B cell (primary cell): ENCODE measurements around the gene DAW1. TPM values are rescaled to one million over a fixed set of nuclear protein-coding genes. Genes with fewer than 3 reads are reported as not detected.

Experiments used
- ATAC-seq: fragments of 200-7000 bp; cut with Tn5 transposase; one replicate; pipeline ENCODE4 v1.10.0; 2021; ENCODE audit warnings: low read depth, mild to moderate bottlenecking, moderate number of reproducible peaks, moderate library complexity
- CTCF ChIA-PET: fragments of 350-600 bp; sonication (Branson Sonifier 250); formaldehyde crosslinking; loops from one replicate; lab custom pipeline; 2021; ENCODE audit warnings: antibody characterized with exemption, inconsistent platforms; lab: Charles Lee
- POLR2A ChIA-PET: fragments of 350-600 bp; sonication (Branson Sonifier 250); formaldehyde crosslinking; loops from one replicate; lab custom pipeline; 2021; ENCODE audit warnings: antibody characterized with exemption; lab: Charles Lee
- DNase-seq: peaks from one replicate; pipeline ENCODE4 v3.0.0; 2013
- H2AFZ ChIP-seq: 2 replicates; pipeline ENCODE4 v1.6.1; 2012; ENCODE audit warnings: mild to moderate bottlenecking, low read depth, low read length; ENCODE audit not compliant: insufficient read depth, poor library complexity, severe bottlenecking
- H3K27ac ChIP-seq, 2 donors: 1 replicate in 1 of 2; 2 replicates in 1 of 2; pipeline ENCODE4 v1.5.1; 2012 to 2013; ENCODE audit warnings: low read length in 2 of 2, mild to moderate bottlenecking in 2 of 2, moderate library complexity in 1 of 2
- H3K27me3 ChIP-seq, 4 experiments: fragments of 200-600 bp in 1 of 4; sonication (generic) in 1 of 4; replicated peaks in 1 of 4; 1 replicate in 2 of 4; 2 replicates in 2 of 4; pipeline versions ENCODE4 v1.6.1 to v1.7.0; 2013 to 2016; ENCODE audit warnings: low read length in 3 of 4, mild to moderate bottlenecking in 2 of 4, mixed read lengths in 1 of 4, moderate library complexity in 1 of 4; ENCODE audit not compliant: insufficient read depth in 4 of 4, control insufficient read depth in 3 of 4; ENCODE audit errors: control extremely low read depth in 1 of 4
- H3K36me3 ChIP-seq, 2 experiments: replicated peaks in 1 of 2; 1 replicate in 1 of 2; 2 replicates in 1 of 2; pipeline versions ENCODE4 v1.6.1 to v1.7.1; 2013; ENCODE audit warnings: low read length in 1 of 2; ENCODE audit not compliant: insufficient read depth in 2 of 2, control insufficient read depth in 1 of 2; ENCODE audit errors: control extremely low read depth in 1 of 2, extremely low read depth in 1 of 2
- H3K4me1 ChIP-seq, 2 donors: fragments of 200-600 bp in 1 of 2; sonication (generic) in 1 of 2; 1 replicate in 1 of 2; 2 replicates in 1 of 2; pipeline versions ENCODE4 v1.5.1 to v1.6.1; 2013 to 2017; ENCODE audit warnings: low read length in 2 of 2; ENCODE audit not compliant: control insufficient read depth in 2 of 2, insufficient read depth in 2 of 2
- H3K4me2 ChIP-seq: replicated peaks from 2 replicates; pipeline ENCODE3; 2012; ENCODE audit warnings: mild to moderate bottlenecking, low read depth, low read length; ENCODE audit not compliant: poor library complexity, severe bottlenecking
- H3K4me3 ChIP-seq, 5 experiments: fragments of 200-600 bp in 1 of 5; sonication (generic) in 1 of 5; 1 replicate in 3 of 5; 2 replicates in 2 of 5; pipeline versions ENCODE4 v1.5.1 to v1.7.0; 2011 to 2016; ENCODE audit warnings: low read length in 4 of 5, mild to moderate bottlenecking in 4 of 5, low read depth in 2 of 5, control low read depth in 1 of 5, moderate library complexity in 1 of 5; ENCODE audit not compliant: insufficient read depth in 1 of 5; ENCODE audit errors: control extremely low read depth in 1 of 5, extremely low read depth in 1 of 5
- H3K79me2 ChIP-seq: fragments of 200-600 bp; sonication (generic); one replicate; pipeline ENCODE4 v1.6.0; 2016; ENCODE audit warnings: low read length; ENCODE audit not compliant: control insufficient read depth, insufficient read depth
- H3K9ac ChIP-seq: fragments of 200-600 bp; sonication (generic); 2 replicates; pipeline ENCODE4 v1.6.1; 2017; ENCODE audit warnings: mild to moderate bottlenecking, low read length, moderate library complexity
- H3K9me3 ChIP-seq, 3 donors: one replicate each; pipeline versions ENCODE4 v1.6.1 to v1.7.1; 2013; ENCODE audit warnings: low read length in 2 of 3; ENCODE audit not compliant: control insufficient read depth in 2 of 3, insufficient read depth in 1 of 3; ENCODE audit errors: control extremely low read depth in 1 of 3
- H4K20me1 ChIP-seq: 2 replicates; pipeline ENCODE4 v1.6.0; 2012; ENCODE audit warnings: mild to moderate bottlenecking, low read length; ENCODE audit not compliant: insufficient read depth, control insufficient read depth, poor library complexity, severe bottlenecking
- H3K27ac Mint-ChIP-seq: one replicate; pipeline ENCODE4 v1.8.0; 2021; ENCODE audit warnings: mixed read lengths
- H3K27me3 Mint-ChIP-seq: one replicate; pipeline ENCODE4 v1.8.0; 2021; ENCODE audit warnings: mixed read lengths
- H3K4me1 Mint-ChIP-seq: one replicate; pipeline ENCODE4 v1.8.0; 2021; ENCODE audit warnings: mixed read lengths
- H3K4me3 Mint-ChIP-seq: one replicate; pipeline ENCODE4 v1.8.0; 2021; ENCODE audit warnings: mixed read lengths
- H3K9me3 Mint-ChIP-seq: one replicate; pipeline ENCODE4 v1.8.0; 2022; ENCODE audit warnings: mixed read lengths; ENCODE audit not compliant: insufficient read depth
- EZH2 ChIP-seq: IDR thresholded peaks from 2 replicates; pipeline ENCODE4 v1.6.1; 2012; ENCODE audit warnings: borderline replicate concordance, low read depth, mild to moderate bottlenecking, moderate library complexity, low read length; ENCODE audit not compliant: insufficient read depth, poor library complexity, severe bottlenecking
- WGBS: methylation state at CpG from one replicate; pipeline ENCODE4 v1.1.5; 2013; ENCODE audit warnings: missing lambda C conversion rate; ENCODE audit not compliant: insufficient coverage; 5-methylcytosine and 5-hydroxymethylcytosine counted together
- intact Hi-C: fragments of 100-400 bp; cut with micrococcal nuclease; formaldehyde crosslinking; loops from one replicate; pipeline ENCODE4 v1.10.0; 2022
- polyA plus RNA-seq: library from polyadenylated mRNA; depleted of rRNA; stranded (reverse); fragments of >200 nt; gene quantifications from 2 replicates; pipeline ENCODE4 v1.2.3, GENCODE V29; 2012
- total RNA-seq, 2 donors: library from RNA; stranded (reverse); fragments of 120-200 nt in 1 of 2; gene quantifications; 1 replicate in 1 of 2; 2 replicates in 1 of 2; pipeline versions ENCODE4 v1.2.3 to v1.2.4, GENCODE V29; 2013 to 2022
- TF ChIP-seq, protein P1 (sequence below): fragments of 200-600 bp; IDR thresholded peaks from one replicate; pipeline ENCODE4 v1.8.0; 2022; ENCODE audit warnings: antibody characterized with exemption, mild to moderate bottlenecking

DAW1 gene
- total and polyA plus RNA-seq, 2 donors (not counting 1 experiment from before 2014, with no cell fraction given): not detected

DNA sequence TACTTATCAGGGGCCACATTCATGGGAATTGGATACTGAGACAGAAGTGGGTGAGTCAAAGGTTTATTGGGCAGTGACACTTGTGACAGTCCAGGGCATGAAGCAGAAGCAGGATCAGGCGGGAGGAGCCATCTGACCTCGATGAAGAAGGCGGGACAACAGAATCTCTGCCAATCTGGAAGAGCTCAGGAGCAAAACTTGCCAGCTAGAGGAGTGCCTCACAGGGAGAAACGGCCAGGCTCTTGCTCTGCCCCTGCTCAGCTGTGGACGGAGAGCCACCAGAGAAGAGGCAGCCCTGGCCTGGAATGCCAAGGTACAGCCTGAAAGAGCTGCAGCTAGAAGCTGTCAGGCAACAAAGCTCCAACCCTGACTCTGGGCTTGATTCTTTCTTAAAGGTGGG lies 16.9 kb downstream of the DAW1 start:
- Histone ChIP-seq H3K36me3 (no peaks in the 10 kb centered on the region), H3K9me3 (no peaks in the 10 kb centered on the region), H3K9ac (no peak overlapping the region), H3K4me3 (no peak overlapping the region), H2AFZ (no peak overlapping the region), H3K27me3 (no peaks in the 10 kb centered on the region), H3K4me2 (no peak overlapping the region), H3K4me1 (no peaks in the 10 kb centered on the region), H3K27ac (no peak overlapping the region), H3K79me2 (no peaks in the 10 kb centered on the region), H4K20me1 (no peaks in the 10 kb centered on the region)
- no peak overlapping the region for H3K27ac Mint-ChIP-seq
- CTCF ChIA-PET: interaction anchor here (0.5 to 2.0 kb wide), 4 partner anchors 9 to 1582 kb away, joined by 3 to 6 read pairs (median 4); no protein-coding TSS in a partner anchor
- H3K4me1 Mint-ChIP-seq: no peaks in the 10 kb centered on the region
- H3K9me3 Mint-ChIP-seq: no peaks in the 10 kb centered on the region
- DNase-seq: no peak
- intact Hi-C loops: no loop called here
- TF ChIP-seq, protein P1, sequence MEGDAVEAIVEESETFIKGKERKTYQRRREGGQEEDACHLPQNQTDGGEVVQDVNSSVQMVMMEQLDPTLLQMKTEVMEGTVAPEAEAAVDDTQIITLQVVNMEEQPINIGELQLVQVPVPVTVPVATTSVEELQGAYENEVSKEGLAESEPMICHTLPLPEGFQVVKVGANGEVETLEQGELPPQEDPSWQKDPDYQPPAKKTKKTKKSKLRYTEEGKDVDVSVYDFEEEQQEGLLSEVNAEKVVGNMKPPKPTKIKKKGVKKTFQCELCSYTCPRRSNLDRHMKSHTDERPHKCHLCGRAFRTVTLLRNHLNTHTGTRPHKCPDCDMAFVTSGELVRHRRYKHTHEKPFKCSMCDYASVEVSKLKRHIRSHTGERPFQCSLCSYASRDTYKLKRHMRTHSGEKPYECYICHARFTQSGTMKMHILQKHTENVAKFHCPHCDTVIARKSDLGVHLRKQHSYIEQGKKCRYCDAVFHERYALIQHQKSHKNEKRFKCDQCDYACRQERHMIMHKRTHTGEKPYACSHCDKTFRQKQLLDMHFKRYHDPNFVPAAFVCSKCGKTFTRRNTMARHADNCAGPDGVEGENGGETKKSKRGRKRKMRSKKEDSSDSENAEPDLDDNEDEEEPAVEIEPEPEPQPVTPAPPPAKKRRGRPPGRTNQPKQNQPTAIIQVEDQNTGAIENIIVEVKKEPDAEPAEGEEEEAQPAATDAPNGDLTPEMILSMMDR: no peak
- no peak for TF ChIP-seq EZH2
- WGBS: 72% methylated on average over 4 of the region's 5 CpGs
- H3K4me3 Mint-ChIP-seq: no peak overlapping the region
- POLR2A ChIA-PET: no interaction called here
- peaks cover 10% of the 10 kb centered on the region for H3K27me3 Mint-ChIP-seq
- ATAC-seq: no peak

DNA sequence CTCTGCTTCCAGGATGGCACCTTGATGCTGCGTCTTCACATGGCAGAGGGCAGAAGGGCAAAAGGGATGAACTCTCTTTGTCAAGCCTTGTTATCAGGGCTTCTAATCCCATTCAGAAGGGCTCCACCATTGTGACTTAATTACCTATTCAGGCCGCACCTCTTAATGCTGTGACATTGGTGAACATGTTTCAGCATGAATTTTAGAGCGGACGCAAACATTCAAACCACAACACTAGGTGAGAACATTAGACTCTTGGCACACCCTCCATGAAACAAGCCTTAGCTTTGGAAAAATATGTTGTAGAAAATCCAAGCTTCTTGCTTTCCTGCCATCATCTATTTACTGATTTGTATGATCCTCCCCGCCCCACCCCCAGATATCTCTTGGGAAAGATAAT lies 17.9 kb downstream of the DAW1 start:
- no peak overlapping the region for H3K27ac Mint-ChIP-seq
- Histone ChIP-seq H3K4me1 (no peaks in the 10 kb centered on the region), H3K4me3 (no peak overlapping the region), H2AFZ (no peak overlapping the region), H3K27ac (no peak overlapping the region), H3K27me3 (no peaks in the 10 kb centered on the region), H3K9ac (no peak overlapping the region), H3K9me3 (no peaks in the 10 kb centered on the region), H3K36me3 (no peaks in the 10 kb centered on the region), H3K4me2 (no peak overlapping the region), H3K79me2 (no peaks in the 10 kb centered on the region), H4K20me1 (no peaks in the 10 kb centered on the region)
- ATAC-seq (no peak), DNase-seq (no peak)
- intact Hi-C loops: no loop called here
- H3K4me1 Mint-ChIP-seq: no peaks in the 10 kb centered on the region
- H3K4me3 Mint-ChIP-seq: no peak overlapping the region
- H3K27me3 Mint-ChIP-seq: peaks cover 10% of the 10 kb centered on the region
- ChIA-PET POLR2A (no interaction called here), CTCF (interaction anchor here (1.2 to 3.5 kb wide), 4 partner anchors 10 to 1698 kb away, joined by 3 to 17 read pairs (median 7); no protein-coding TSS in a partner anchor)
- TF ChIP-seq, protein P1: no peak
- TF ChIP-seq EZH2: no peak
- 100% methylated on average over 1 of the region's 5 CpGs for WGBS
- no peaks in the 10 kb centered on the region for H3K9me3 Mint-ChIP-seq
